Activated CD8-positive, alpha-beta memory T cell treated with anti-CD3 and anti-CD28 coated beads for 24 hours (primary cell): ENCODE results near the gene EPHB2.

ENCODE experiments used
- DNase-seq: peaks from one replicate; pipeline ENCODE4 v3.0.0-alpha.2; 2020

The EPHB2 gene

GRCh38 chr1:22752339-22752738, 41.7 kb downstream of the EPHB2 start:
- no peak for DNase-seq

DNA sequence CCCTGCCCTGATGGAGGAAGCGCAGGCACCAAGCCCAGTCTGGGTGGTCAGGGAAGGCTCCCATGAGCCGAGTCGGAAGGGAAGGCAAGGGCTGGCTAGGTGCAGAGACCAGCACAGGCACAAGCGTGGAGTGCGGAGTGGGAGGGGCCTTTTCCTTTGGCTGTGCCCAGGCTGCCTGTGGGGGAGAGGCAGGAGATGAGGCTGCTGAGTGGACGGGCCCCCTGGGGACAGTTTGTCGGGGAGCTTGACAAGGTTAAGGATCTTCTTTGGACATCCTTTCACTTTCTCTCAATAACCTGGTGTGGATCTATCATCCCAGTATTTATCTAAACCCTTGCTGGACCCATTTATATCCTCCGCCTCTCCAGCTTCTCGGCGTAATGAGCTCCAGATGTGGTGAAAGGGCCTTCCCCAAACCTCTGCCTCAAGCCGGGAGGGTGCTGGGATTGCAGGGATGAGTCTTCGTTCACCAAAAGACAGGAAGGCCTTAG, 42.9 kb downstream of the EPHB2 start:
- DNase-seq: no peak

DNA sequence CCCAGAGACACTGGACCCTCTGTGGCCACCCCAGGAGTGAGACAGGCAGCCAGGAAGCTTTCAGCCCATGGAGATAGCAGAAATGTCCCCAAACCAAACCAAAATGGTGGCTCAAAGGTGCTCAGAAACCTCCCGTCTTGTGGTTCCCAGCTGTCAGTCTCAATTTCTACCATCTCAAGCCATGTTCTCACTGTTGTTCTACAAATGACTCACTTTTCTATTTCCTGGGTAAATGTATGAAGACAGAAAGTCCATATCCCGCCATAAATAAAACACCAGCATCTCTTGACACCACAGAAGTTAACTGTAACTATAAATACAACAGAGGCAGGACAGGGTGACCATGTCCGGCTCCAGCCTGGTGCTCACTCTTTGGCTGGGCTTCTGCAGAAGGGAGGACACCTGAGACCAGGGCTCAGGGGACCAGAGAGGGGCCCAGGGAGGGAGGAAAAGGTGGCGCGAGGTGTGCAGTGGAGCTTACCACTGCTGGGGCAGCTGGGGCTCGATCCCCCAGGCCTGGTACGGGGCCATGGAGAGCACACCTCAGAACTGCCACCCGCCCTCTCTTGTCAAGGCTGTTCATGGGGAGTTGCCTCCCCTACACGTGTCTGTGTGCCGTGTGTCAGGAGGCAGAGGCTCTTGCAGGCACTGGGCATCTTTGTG, 43.6 kb downstream of the EPHB2 start:
- DNase-seq: no peak

GRCh38 chr1:22754824-22755223, 44.2 kb downstream of the EPHB2 start:
- DNase-seq: no peak

DNA sequence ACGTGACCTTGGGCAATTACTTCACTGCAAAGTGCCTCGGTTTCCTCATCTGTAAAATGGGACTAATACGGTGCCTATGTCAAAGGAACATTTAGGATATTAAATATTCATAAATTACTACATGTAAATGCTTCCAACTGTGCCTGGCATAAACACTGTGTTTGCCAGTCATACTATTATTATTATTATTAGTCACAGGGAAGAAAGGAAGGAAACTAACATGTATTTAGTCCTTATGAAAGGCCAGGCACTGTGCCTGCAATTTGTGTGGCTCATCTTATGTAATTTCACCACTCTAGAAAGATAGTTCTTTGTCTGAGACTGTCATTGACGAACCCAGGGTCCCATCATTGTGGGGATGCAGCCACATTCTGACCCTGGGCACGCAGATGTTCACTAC, 45.0 kb downstream of the EPHB2 start:
- no peak for DNase-seq

DNA sequence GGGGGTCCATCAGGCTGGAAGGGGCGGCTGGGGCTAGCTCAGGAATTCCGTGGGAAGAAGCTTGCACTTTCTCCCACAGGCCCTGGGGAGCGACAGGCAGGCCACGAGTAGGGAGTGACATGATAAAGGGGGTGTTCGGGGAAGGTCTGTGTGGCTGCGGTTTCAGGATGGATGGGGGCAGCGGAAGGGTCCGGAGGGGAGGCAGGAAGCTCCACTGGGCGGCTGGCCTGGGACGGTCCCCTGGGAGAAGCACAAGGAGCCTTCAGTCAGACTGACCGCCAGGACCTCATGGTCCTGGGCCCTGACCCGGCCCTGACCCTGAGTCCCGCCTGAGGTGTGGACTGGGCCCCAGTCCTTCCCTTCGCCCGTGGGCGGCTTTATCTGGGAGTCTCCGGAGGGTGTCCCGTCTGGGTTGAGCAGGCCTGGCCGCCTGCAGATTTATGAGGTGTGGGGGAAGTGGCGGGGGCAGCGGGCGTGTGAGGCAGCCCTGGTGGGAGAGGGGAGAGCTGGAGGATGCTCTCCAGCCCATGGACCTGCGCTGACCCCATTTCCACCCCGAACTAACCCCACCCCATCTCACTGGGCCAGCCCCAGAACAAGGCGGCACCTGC, 45.6 kb downstream of the EPHB2 start:
- DNase-seq: no peak

GRCh38 chr1:22760455-22760854, 49.8 kb downstream of the EPHB2 start:
- DNase-seq: no peak

DNA sequence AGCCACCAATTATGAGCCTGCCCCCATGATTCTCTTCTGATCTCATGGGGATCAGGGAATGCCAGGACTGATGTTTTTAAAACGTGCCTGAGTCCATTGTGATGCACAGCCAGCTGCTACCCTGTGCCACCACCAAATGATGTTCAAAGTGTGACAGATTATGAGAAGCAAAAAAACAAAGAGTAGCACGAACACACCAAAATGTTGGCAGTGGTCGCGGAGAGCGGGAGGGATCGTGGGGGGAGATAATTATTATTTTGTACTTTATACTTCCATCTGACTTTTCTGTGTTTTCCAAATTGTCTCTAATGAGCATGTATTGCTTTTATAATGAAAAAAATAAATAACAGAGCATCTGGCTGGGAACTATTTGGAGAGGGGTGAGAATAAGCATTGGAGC, 50.5 kb downstream of the EPHB2 start:
- DNase-seq: no peak

DNA sequence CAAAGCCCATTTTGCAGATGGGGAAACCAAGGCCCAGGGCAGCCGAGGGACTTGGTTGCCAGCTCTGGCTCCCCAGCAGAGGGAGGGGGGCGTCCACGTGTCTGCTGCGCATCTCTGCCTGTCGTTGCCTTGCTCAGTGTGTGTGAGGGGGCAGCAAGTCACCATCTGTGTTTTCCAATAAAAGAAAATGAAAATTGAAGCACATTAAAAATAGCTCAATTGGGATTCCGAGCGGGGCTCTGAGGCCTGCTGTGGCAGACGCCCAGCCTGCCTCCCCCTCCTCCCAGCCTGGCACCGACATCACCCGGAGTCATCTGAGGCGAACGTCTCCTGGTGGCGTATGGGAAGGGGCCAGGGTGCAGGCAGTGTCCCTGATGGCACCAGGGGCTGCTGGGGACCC, 51.2 kb downstream of the EPHB2 start:
- no peak for DNase-seq

DNA sequence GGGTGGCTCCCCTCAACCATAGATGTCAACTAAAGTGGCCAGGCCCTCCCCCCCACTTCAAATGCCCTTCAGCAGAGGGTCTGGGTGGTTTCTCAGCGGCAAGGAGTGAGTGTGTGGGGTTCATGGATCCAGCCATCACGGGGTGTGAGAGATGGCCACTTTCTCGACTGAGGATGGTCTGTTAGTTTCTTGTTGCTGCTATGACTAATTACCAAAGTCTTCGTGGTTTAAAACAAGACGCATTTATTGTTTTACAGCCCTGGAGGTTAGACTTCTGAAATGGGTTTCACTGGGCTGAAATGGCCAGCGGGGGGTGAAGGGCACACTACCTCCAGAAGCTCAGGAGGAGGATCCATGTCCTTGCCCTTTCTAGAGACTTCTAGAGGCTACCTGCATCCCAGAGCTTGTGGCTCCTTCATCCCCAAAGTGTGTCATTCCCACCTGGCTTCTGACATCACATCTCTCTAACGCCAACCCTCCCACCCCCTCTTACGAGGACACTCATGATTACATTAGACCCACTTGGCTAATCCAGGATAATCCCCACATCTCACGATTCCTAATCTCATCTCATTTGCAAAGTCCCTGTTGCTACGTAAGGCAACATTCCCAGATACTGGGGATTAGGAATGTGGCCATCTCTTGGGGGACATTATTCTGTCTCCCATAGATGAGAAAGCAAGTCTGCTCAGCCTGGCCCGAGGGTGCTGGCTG, 53.0 kb downstream of the EPHB2 start:
- no peak for DNase-seq

- no peak for DNase-seq
Observed at GRCh38 chr1:22767852-22768251, 57.2 kb downstream of the EPHB2 start.

DNA sequence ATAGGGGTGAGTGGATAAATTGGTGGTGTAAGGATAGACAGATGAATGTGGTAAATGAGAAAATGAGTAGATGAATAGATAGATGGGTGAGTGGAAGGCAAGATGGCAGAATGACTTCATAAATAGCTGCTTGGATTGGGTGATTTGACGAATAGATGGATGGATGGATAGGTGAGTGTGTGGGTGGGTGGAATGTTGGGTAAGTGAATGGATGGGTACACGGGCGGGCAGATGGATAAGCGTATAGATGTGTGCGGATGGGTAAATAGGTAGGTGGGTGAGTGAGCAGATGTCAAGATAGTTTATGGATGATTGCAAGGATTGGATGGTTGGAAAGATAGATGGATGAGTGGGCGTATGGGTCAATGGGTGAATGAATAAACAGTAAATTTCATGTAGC, 59.3 kb downstream of the EPHB2 start:
- no peak for DNase-seq

GRCh38 chr1:22772014-22772413, 61.4 kb downstream of the EPHB2 start:
- DNase-seq: no peak

DNA sequence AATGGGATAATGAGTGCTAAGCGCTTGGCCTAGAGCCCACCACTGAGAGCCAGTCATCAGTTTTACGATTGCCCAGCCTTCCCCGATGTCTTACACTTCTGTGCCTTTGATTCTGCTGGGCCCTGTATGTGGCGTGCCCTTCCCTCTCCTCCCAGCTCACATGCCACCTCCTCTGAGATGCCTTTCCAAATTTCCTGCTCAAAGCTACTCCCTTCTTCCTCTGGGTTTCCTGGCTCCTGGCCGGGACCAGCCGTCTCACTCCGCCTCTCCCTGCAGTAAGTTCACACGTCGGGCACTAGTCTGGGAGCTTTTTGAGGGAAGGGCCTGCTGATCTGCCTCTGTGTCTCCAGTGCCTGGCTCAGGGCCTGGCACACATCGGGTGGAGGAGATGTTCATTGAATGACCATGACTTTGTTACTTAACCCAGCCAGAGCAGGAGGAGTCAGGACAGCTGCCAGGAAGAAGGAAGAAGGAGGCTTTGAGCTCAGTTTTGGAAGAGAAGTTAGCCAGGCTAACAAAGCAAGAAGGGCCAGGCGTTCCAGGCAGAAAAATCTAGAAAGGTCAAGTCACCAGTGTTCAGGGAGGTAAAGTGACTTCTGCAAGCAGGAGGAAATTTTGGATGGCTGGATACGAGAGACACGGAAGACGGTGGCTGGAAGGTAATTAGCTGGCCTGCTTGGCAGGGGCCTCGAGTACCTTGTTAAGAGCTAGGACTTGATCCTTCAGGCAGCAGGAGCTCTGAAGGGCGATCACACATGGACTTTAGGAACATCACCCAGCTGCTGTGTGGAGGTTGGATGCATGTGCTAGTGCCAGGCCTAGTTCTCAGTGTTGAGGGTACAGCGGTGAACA, 63.6 kb downstream of the EPHB2 start:
- no peak for DNase-seq

GRCh38 chr1:22774833-22775182, 64.2 kb downstream of the EPHB2 start:
- DNase-seq: no peak

DNA sequence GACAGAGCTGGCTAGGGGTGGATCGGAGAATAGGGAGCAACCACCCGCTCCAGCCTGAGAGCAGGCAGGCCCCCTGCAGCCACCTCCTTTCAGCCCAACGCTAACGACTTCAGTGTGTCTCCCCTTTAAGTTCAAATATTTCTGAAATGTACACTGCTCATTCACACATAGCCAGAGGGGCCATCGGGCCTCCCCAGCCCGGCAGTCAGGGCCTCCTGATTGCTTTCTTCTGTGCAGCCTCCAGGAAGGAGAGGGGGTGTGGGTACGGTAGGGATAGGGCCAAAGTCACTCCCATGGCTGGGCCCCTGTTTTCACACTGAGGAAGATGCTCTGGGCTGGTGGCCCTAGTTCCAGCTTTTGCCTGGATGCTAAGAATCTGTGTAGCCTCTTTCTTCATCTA, 64.8 kb downstream of the EPHB2 start:
- DNase-seq: no peak

- DNase-seq: no peak
Observed at GRCh38 chr1:22776035-22776613, 65.5 kb downstream of the EPHB2 start.

- DNase-seq: no peak
Observed at GRCh38 chr1:22777388-22778057, 66.9 kb downstream of the EPHB2 start.

DNA sequence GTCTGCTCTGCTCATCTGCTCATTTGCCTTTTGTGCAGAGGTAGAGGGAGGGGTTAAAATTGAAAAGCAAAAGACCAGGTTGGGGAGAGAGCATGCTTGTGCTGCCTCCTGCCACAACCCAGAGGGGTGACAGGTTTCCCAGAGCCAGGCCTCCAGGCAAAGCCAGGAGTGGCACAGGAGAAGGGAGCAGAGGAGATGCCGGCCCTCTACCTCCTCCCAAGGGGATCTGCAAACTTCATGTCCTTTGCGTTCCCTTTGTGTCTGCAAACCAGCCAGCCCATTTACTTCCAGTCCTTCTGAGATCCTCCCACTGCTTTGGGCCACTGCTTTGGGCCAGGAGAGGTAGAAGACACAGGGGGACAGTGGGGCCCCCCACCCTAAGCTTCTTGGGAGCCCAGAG, 67.8 kb downstream of the EPHB2 start:
- DNase-seq: no peak

DNA sequence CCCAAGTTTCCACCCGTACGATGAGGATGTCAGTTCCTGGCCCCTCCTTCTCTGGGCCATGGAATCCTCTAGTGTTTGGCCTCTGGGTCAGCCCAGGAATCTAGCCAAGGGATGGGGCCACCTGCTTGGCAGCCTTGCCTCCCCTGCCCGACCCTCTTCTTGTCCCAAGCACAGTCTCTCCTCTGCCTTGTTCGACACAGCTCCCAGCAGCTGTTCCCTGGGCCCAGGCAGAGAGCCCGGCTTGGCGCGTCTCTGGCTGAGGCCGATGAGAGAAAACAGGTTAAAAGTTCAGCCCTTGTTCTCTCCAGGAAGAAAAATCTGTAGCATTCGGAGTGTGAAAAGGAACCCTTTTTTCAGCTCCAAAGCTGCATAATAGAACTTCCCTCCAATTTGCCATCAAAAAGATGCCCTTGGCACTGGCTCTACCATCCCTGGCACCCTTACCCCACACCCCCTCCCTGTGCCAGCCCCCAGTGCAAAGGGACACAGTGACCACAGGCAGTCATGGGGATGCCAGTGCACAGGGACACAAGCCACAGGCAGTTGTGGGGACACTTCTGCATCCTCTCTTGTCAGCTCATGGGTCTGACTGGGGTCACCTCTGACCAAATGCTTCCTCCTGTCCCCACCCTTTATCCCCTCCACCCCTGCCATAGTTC, 68.4 kb downstream of the EPHB2 start:
- DNase-seq: no peak

GRCh38 chr1:22780696-22781095, 70.1 kb downstream of the EPHB2 start:
- DNase-seq: no peak

DNA sequence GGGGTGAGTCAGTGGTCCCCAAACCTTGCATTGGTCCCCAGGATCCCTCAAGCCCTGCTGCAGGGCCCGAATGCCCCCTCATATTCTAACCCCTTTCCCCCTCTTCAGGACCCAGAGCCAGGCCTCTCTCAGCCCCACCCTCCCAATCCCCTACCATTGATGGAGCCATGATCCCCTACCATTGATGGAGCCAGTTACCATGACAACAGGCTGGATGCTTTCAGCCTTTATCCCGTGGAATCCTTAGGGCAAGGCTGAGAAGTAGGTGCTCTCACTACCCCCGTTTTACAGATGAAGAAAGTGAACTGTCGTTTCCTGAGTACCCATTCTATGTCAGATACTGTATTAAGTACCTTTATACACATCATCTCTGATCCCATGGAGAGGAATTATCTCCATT, 70.8 kb downstream of the EPHB2 start:
- no peak for DNase-seq
